Subcutaneous adipose tissue (tissue), 4 donors: ENCODE measurements around the gene CALD1. TPM values are rescaled to one million over a fixed set of nuclear protein-coding genes. Genes with fewer than 3 reads are reported as not detected.

Source experiments
- total RNA-seq, 4 donors: library from RNA; depleted of rRNA; stranded (reverse); fragments of >200 nt; gene quantifications; one replicate each; pipeline ENCODE4 v1.1.0, GENCODE V29; 2016
- TF ChIP-seq, protein P1 (sequence below): fragments of 450-650 bp; IDR thresholded peaks from one replicate; pipeline ENCODE4 v1.5.1; 2016; ENCODE audit warnings: low read depth, mild to moderate bottlenecking, control low read depth, antibody characterized with exemption, moderate library complexity

The CALD1 gene
- total RNA-seq, 4 donors from 2014 or later, result 142 to 278 (median 240) TPM

DNA sequence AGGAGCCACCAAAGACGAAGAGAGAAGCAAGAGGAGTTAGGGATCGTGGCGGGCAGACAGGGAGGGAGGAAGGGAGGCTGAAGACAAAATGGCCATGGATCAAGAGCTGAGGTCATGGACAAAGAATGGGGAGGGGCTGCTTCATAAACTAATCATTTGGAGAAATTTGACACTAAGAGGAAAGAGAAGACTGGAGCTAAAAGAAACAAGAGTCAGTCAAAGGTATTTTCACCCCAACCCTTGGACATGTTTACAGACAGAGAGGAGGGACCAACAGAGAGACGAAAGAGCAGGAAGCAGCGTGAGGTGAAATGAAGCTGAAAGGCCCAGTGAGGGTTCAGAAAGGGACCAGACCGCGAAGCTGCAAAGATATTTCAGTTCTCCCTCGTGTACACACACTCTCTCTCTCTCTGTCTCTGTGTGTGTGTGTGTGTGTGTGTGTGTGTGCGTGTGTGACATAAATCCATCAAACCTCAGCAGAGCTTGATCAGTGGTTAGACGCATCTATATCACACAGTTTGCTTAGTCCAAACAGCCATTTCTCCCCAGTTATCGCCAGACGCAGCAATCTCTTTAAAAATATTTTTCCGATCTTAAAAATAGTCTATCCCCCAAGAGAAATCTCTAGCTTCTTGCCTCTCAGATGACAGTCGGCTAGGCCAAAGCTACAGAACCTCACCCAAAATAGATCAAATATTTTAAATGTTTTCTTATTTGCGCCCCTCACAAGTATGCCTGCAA is 12.5 kb upstream of the CALD1 start:
- TF ChIP-seq, protein P1, sequence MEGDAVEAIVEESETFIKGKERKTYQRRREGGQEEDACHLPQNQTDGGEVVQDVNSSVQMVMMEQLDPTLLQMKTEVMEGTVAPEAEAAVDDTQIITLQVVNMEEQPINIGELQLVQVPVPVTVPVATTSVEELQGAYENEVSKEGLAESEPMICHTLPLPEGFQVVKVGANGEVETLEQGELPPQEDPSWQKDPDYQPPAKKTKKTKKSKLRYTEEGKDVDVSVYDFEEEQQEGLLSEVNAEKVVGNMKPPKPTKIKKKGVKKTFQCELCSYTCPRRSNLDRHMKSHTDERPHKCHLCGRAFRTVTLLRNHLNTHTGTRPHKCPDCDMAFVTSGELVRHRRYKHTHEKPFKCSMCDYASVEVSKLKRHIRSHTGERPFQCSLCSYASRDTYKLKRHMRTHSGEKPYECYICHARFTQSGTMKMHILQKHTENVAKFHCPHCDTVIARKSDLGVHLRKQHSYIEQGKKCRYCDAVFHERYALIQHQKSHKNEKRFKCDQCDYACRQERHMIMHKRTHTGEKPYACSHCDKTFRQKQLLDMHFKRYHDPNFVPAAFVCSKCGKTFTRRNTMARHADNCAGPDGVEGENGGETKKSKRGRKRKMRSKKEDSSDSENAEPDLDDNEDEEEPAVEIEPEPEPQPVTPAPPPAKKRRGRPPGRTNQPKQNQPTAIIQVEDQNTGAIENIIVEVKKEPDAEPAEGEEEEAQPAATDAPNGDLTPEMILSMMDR, result no peak

DNA sequence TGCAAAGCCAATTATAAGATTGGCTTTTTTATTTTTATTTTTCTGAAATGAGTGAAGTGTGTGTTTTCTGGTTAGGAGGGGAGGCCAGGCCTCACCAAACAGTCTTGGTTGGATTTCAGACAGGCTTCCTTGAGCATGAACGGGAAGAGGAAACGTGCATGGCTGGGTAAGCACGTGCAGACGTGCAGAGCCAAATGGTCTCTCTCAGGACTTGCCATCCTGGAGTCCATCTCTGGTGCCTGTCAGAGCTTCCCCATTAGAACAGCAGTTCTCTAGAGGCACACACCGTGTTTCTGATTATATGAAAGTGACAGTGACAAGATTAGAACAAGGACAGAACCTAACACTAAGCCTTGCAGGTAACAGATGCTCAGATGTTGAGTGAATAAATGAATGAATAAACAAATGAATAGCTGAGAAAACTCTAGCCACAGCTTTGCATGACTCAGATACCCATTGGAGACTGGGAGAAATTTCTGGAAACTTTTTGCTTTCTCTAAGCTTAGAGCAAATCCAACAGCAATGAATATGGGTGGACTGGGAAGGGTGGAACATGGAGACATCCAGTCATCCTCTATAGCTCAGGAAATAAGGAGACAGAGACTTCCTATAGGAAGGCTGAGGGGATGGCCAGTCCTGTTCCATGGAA is 11.8 kb upstream of the CALD1 start:
- TF ChIP-seq, protein P1, result no peak

DNA sequence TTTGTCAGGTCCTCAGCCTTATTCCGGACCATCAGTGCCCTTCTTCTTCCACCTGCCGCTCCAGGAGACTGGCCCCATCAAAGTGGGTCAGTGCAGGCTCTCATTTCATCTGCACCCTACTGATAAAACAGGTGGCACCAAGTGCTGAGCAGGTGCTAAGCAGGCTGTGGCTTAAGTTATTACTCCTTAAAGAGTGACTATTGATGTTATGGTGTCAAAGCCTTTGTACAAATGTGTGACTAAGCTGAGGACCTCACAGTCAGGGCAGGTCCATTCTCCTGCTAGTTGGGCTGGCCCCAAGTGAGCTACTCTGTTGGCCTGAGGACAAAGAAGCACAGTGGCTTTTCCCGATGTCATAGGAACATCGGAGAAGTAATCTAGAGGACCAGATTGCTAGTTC is 11.2 kb upstream of the CALD1 start:
- TF ChIP-seq, protein P1, result no peak

DNA sequence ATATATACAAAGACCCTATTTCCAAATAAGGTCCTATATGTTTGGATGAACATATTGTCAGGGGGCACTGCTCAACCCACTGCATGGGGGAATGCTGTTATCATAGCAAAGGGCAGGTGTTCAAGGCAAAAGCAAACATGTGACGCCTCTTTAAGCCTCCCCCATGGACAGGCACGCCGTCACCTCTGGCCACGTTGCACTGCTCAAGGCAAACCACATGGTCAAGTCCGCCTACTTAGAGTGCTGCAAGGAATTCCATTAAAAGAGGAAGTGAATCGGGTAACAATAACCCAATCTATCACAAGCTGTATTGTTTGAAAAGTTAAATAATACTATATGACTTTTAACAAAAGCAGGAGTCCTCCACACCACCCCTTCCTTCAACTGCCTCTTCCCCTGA is 8.8 kb upstream of the CALD1 start:
- TF ChIP-seq, protein P1, result no peak

DNA sequence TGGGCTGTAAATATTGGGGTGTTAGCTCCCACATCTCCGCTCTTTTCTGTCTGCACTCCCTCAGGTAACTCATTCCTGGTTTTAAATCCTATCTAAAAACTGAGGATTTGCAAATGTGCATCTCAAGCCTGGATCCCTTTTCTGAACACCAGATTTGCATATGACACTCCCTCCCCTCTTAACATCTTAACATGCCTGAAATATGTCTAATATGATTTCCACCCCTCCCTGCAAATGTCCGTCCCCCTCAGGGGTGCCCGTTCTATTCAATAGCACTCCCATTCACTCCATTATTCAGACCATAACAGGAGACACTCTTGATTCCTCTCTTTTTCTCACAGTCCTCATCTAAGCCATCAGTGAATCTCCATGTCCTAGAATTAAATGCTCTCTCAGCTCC is 8.3 kb upstream of the CALD1 start:
- TF ChIP-seq, protein P1, result no peak

DNA sequence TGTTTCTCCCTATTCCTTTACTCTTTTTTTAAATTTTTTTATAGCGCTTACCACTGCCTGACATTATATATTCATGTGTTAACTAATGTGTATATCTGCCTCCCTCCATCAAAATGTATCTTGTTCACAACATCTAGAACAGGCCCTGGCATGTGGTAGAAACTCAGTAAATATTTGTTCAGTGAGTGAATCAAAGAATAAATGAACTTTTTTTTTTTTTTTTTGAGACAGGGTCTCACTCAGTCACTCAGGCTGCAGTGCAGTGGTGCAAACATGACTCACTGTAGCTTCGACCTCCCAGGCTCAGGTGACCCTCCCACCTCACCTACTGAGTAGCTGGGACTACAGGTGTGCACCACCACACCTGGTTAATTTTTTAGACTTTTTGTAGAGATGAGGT is 7.5 kb upstream of the CALD1 start:
- TF ChIP-seq, protein P1, result no peak

DNA sequence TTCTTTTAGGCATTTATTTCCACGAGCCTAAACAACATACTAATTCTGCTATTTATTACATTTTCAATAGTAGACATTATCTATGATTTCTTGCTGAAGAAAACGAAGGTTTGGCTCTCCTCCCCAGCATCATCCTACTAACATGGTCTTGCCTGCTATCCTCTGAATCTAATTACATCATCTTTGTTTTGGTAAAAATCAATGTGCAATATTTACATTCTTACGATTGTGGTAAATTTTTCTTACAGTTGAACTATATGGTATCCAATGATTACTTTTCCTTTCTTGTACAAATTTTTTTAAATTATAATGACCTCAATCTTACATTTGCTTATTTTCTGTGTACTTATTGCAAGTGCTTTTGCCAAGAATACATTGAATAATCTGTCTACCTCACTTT is 7.0 kb upstream of the CALD1 start:
- TF ChIP-seq, protein P1, result no peak
